Heart right ventricle (tissue), 16 donors: ENCODE results near the gene COL21A1. TPM values are rescaled to one million over a fixed set of nuclear protein-coding genes. Genes with fewer than 3 reads are reported as not detected.

Experiments used
- ATAC-seq, 8 donors: fragments of 200-7000 bp; cut with Tn5 transposase; one replicate each; pipeline ENCODE4 v1.9.1; 2020; ENCODE audit warnings: mild to moderate bottlenecking in 8 of 8, moderate library complexity in 8 of 8, moderate number of reproducible peaks in 1 of 8
- DNase-seq, 2 donors: peaks; one replicate each; pipeline ENCODE4 v3.0.0-alpha.2; 2020
- H3K27ac ChIP-seq, 10 donors: fragments of 200-600 bp; sonication (generic) in 2 of 10; one replicate each; pipeline versions ENCODE4 v1.5.0 to v1.8.0; 2020 to 2022; ENCODE audit warnings: mild to moderate bottlenecking in 3 of 10
- H3K27me3 ChIP-seq, 7 donors: fragments of 200-600 bp; one replicate each; pipeline ENCODE4 v1.8.0; 2021 to 2022; ENCODE audit warnings: mild to moderate bottlenecking in 2 of 7
- H3K36me3 ChIP-seq, 9 donors: fragments of 200-600 bp; sonication (generic) in 1 of 9; one replicate each; pipeline versions ENCODE4 v1.5.0 to v1.8.0; 2020 to 2022; ENCODE audit warnings: mild to moderate bottlenecking in 2 of 9
- H3K4me1 ChIP-seq, 9 donors: fragments of 200-600 bp; sonication (generic) in 1 of 9; one replicate each; pipeline versions ENCODE4 v1.5.0 to v1.8.0; 2020 to 2022; ENCODE audit warnings: mild to moderate bottlenecking in 4 of 9
- H3K4me3 ChIP-seq, 10 donors: fragments of 200-600 bp; sonication (generic) in 2 of 10; one replicate each; pipeline versions ENCODE4 v1.5.0 to v1.8.0; 2020 to 2022; ENCODE audit warnings: mild to moderate bottlenecking in 7 of 10, moderate library complexity in 2 of 10
- H3K9me3 ChIP-seq, 11 donors: fragments of 200-600 bp in 10 of 11; sonication (generic) in 2 of 11; one replicate each; pipeline versions ENCODE4 v1.5.0 to v1.8.0; 2013 to 2022; ENCODE audit warnings: mild to moderate bottlenecking in 2 of 11, control low read depth in 1 of 11, moderate library complexity in 1 of 11
- CTCF ChIP-seq, 9 donors: fragments of 200-600 bp; sonication (generic) in 2 of 9; IDR thresholded peaks; one replicate each; pipeline versions ENCODE4 v1.5.0 to v1.8.0; 2021 to 2022; ENCODE audit warnings: antibody characterized with exemption in 9 of 9, mild to moderate bottlenecking in 5 of 9, moderate library complexity in 1 of 9
- WGBS, 2 donors: extraction: QIAGEN DNeasy Blood & Tissue Kit; methylation state at CpG; one replicate each; pipeline ENCODE4 v1.1.7; 2013; ENCODE audit warnings: inconsistent platforms in 1 of 2; 5-methylcytosine and 5-hydroxymethylcytosine counted together
- intact Hi-C, 10 donors: fragments of 100-400 bp; cut with DNase I; formaldehyde crosslinking; loops; one replicate each; pipeline versions ENCODE4 v1.11.1 to v1.14.2; 2022
- polyA plus RNA-seq, 2 donors: library from polyadenylated mRNA; stranded (reverse); fragments of 200-250 nt; gene quantifications; one replicate each; pipeline ENCODE4 v1.2.3, GENCODE V29; 2013
- total RNA-seq, 10 donors: library from RNA; stranded (reverse); fragmentation: NEBNext Ultra II Directional in 3 of 10; extraction: Animal tissue kit (Norgen Biotek cat#: 25700) in 3 of 10; gene quantifications; one replicate each; pipeline versions ENCODE4 v1.2.1 to v1.2.4, GENCODE V29; 2021 to 2023
- donor health status: Arrhythmogenic right ventricular cardiomyopathy.
- donor health status: ischemic (EF 13 %, LVEDD 7.1; RV severe dilation, severe dysfunction).
- donor health status: healthy with polysubstance abuse.
- donor health status: DM: no; HTN: yes; CAD: no.
- donor health status: DM: no; HTN: no; CAD: no.
- donor health status: ischemic (EF 25% LVEDD 6.9; RV normal size, moderate dysfunction).
- donor health status: ischemic (EF 25% LVEDD 5.7; RV mildly dilated, moderate dysfunction).
- donor health status: healthy.
- donor health status: DM: yes; HTN: yes; CAD: no.
- donor health status: Ischemic cardiomyopathy.
- donor health status: ischemic (EF 35%, LVEDD 5.7; RV mildly dilated, moderate dysfunction).
- donor health status: nonischemic (EF 11% LVEDD 7.7; RV severe dilation, severe dysfunction).
- donor health status: DM: yes; HTN: yes; CAD: no.
- donor health status: PGD.
- donor health status: ischemic (EF 29% LVEDD 5.4; RV normal size, mild dysfunction).
- donor health status: nonischemic (EF 23%, LVEDD 6.1; RV moderate dilation, normal function).

The COL21A1 gene
- total and polyA plus RNA-seq, 12 donors: 11.0 to 171 (median 69.9) TPM

DNA sequence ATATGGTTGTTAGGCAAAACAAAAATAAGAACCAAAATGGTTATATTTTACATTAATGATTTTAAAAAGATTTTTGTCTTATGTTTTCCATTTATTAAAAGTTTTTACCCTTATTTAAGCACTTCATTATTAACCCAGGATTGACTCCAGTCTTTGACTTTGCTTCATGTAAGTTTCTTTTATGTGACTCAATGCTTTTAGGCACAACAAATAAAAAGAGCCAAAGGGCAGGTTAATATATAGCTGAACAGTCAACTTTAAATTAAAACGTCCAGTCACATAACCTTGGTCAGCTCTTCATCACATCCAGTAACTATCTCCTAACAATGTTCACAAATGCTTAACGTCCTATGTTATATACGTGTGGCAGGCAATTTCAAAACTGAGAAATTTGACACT is 32.7 kb downstream of the COL21A1 start:
- intact Hi-C loops: no loop called here
- Histone ChIP-seq H3K4me3 (no peak overlapping the region), H3K4me1 (peaks cover 0 to 10% (median 0%) of the 10 kb centered on the region in 9 donors), H3K27me3 (no peaks in the 10 kb centered on the region), H3K27ac (no peak overlapping the region), H3K36me3 (no peaks in the 10 kb centered on the region), H3K9me3 (peaks cover 0 to 4% (median 0%) of the 10 kb centered on the region in 11 donors)
- no peak for ATAC-seq
- TF ChIP-seq CTCF (IDR thresholded peaks at IDR 0.05): no peak
- WGBS, 2 donors: 78 to 82% methylated on average over 3 of the region's 3 CpGs
- DNase-seq: no peak

- Histone ChIP-seq H3K9me3 (peaks cover 0 to 6% (median 0%) of the 10 kb centered on the region in 11 donors), H3K27me3 (no peaks in the 10 kb centered on the region), H3K36me3 (no peaks in the 10 kb centered on the region), H3K27ac (no peak overlapping the region), H3K4me1 (peaks cover 0 to 10% (median 0%) of the 10 kb centered on the region in 9 donors), H3K4me3 (no peak overlapping the region)
- peak in 1 of 8 donors; percentile 67 for ATAC-seq
- TF ChIP-seq CTCF (IDR thresholded peaks at IDR 0.05): no peak
- DNase-seq: no peak
- intact Hi-C loops: no loop called here
Observed at GRCh38 chr6:56214041-56214702, 33.2 kb downstream of the COL21A1 start.

- Histone ChIP-seq H3K9me3 (peaks cover 0 to 12% (median 0%) of the 10 kb centered on the region in 11 donors), H3K36me3 (no peaks in the 10 kb centered on the region), H3K27me3 (no peaks in the 10 kb centered on the region), H3K4me1 (peaks cover 0 to 10% (median 0%) of the 10 kb centered on the region in 9 donors), H3K4me3 (no peak overlapping the region), H3K27ac (no peak overlapping the region)
- intact Hi-C loops: no loop called here
- DNase-seq (no peak), ATAC-seq (no peak)
- WGBS, 2 donors: 49 to 64% methylated on average over 2 of the region's 2 CpGs
- no peak for TF ChIP-seq CTCF (IDR thresholded peaks at IDR 0.05)
Observed at GRCh38 chr6:56211724-56212123, 35.7 kb downstream of the COL21A1 start.

- ATAC-seq (no peak), DNase-seq (no peak)
- Histone ChIP-seq H3K9me3 (peaks cover 0 to 8% (median 0%) of the 10 kb centered on the region in 11 donors), H3K27ac (no peak overlapping the region), H3K36me3 (no peaks in the 10 kb centered on the region), H3K4me1 (no peaks in the 10 kb centered on the region), H3K27me3 (peaks cover 0 to 6% (median 0%) of the 10 kb centered on the region in 7 donors), H3K4me3 (no peak overlapping the region)
- intact Hi-C loops: no loop called here
- WGBS, 2 donors: 74 to 75% methylated on average over 4 of the region's 4 CpGs
- no peak for TF ChIP-seq CTCF (IDR thresholded peaks at IDR 0.05)
Observed at GRCh38 chr6:56204134-56204533, 43.2 kb downstream of the COL21A1 start.
